Stomach (tissue), 9 donors: ENCODE measurements around the gene SEPTIN12. TPM values are rescaled to one million over a fixed set of nuclear protein-coding genes. Genes with fewer than 3 reads are reported as not detected.

Experiments used
- DNase-seq, 2 donors: peaks; one replicate each; pipeline versions ENCODE4 v3.0.0 to v3.0.0-alpha.2; 2013 to 2019
- H3K27ac ChIP-seq, 5 donors: fragments of 200-600 bp in 4 of 5; sonication (generic) in 4 of 5; one replicate each; pipeline ENCODE4 v1.5.1; 2013 to 2019; ENCODE audit warnings: mild to moderate bottlenecking in 1 of 5, moderate library complexity in 1 of 5
- H3K27me3 ChIP-seq, 3 donors: fragments of 200-600 bp; sonication (generic); one replicate each; pipeline ENCODE4 v1.5.1; 2017 to 2019; ENCODE audit warnings: mixed run types in 1 of 3
- H3K36me3 ChIP-seq, 4 donors: fragments of 200-600 bp; sonication (generic); 1 replicate in 3 of 4; 2 replicates in 1 of 4; pipeline ENCODE4 v1.5.1; 2016 to 2019
- H3K4me1 ChIP-seq, 4 donors: fragments of 200-600 bp; sonication (generic); one replicate each; pipeline ENCODE4 v1.5.1; 2016 to 2019
- H3K4me3 ChIP-seq, 4 donors: fragments of 200-600 bp; sonication (generic) in 3 of 4; one replicate each; pipeline ENCODE4 v1.5.1; 2016 to 2019; ENCODE audit warnings: mild to moderate bottlenecking in 1 of 4
- H3K9me3 ChIP-seq, 4 donors: fragments of 200-600 bp; sonication (generic); one replicate each; pipeline ENCODE4 v1.5.1; 2016 to 2019
- CTCF ChIP-seq, 7 experiments: fragments of 450-650 bp in 4 of 7; fragments of 200-600 bp in 3 of 7; sonication (generic) in 3 of 7; IDR thresholded peaks; one replicate each; pipeline ENCODE4 v1.5.1; 2016 to 2019; ENCODE audit warnings: antibody characterized with exemption in 7 of 7, control low read depth in 2 of 7, mild to moderate bottlenecking in 1 of 7
- EP300 ChIP-seq: sonication (generic); formaldehyde crosslinking; IDR thresholded peaks from one replicate; pipeline ENCODE4 v1.6.1; 2017; ENCODE audit warnings: antibody characterized with exemption
- POLR2A ChIP-seq, 4 donors: fragments of 450-650 bp; IDR thresholded peaks; one replicate each; pipeline ENCODE4 v1.6.1; 2016; ENCODE audit warnings: antibody characterized with exemption in 4 of 4, control low read depth in 2 of 4, mild to moderate bottlenecking in 1 of 4, moderate library complexity in 1 of 4
- POLR2AphosphoS5 ChIP-seq, 3 donors: sonication (generic); formaldehyde crosslinking; IDR thresholded peaks; one replicate each; pipeline ENCODE4 v1.6.1; 2016; ENCODE audit warnings: antibody characterized with exemption in 3 of 3
- WGBS, 5 donors: extraction: QIAGEN DNeasy Blood & Tissue Kit in 3 of 5; methylation state at CpG; one replicate each; pipeline versions ENCODE4 v1.1.5 to v1.1.7; 2013 to 2018; 5-methylcytosine and 5-hydroxymethylcytosine counted together
- intact Hi-C: fragments of 100-400 bp; cut with DNase I; formaldehyde crosslinking; loops from one replicate; pipeline ENCODE4 v1.15.1; 2023; ENCODE audit warnings: low total_unique reads
- polyA plus RNA-seq, 3 donors: library from polyadenylated mRNA; stranded (reverse); fragments of 200-250 nt; gene quantifications; one replicate each; pipeline ENCODE4 v1.2.3, GENCODE V29; 2013
- total RNA-seq, 5 donors: library from RNA; depleted of rRNA; stranded (reverse); fragments of >200 nt; gene quantifications; one replicate each; pipeline versions ENCODE4 v1.1.0 to v1.2.3, GENCODE V29; 2014 to 2016
- donor health status: healthy with polysubstance abuse.
- donor health status: Bipolar disorder and iron deficiency.
- donor health status: healthy.

The SEPTIN12 gene
- total and polyA plus RNA-seq, 8 donors = not detected

DNA sequence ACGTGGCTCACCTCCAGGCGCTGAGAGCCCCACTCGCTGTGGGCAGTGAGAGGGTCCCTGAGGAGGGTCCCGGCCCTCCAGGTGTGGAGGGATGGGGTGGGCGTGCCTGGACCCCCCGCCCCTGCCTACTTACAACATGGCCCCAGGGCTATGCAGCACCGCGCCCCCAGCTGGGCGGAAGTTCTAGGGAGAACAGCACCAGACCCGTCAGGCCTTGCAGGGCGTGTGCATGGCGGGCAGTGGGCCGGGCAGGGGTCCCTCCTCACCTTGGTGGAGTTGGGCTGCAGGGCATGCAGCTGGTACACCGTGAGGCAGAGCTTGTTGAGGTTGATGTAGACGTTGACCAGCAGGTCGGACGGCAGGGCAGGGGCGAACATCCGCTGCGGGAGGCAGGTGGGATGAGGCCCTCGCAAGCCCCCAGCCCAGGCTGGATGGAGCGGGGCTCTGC is 9.7 kb upstream of the SEPTIN12 start:
- 88 to 96% (median 92%) methylated on average over 11 to 22 of the region's 22 CpGs for WGBS, 5 donors
- Histone ChIP-seq H3K36me3 (peaks cover 4 to 38% (median 29%) of the 10 kb centered on the region in 4 donors), H3K9me3 (no peaks in the 10 kb centered on the region), H3K27ac (peak overlapping the region in 1 of 5 donors; percentile 90), H3K4me1 (peaks cover 27 to 40% (median 34%) of the 10 kb centered on the region in 4 donors), H3K27me3 (no peaks in the 10 kb centered on the region), H3K4me3 (no peak overlapping the region)
- no peak for DNase-seq
- TF ChIP-seq EP300 (no peak), POLR2A (IDR thresholded peaks at IDR 0.05) (no peak), POLR2AphosphoS5 (IDR thresholded peaks at IDR 0.05) (no peak), CTCF (IDR thresholded peaks at IDR 0.05) (no peak)
- intact Hi-C loops = no loop called here

DNA sequence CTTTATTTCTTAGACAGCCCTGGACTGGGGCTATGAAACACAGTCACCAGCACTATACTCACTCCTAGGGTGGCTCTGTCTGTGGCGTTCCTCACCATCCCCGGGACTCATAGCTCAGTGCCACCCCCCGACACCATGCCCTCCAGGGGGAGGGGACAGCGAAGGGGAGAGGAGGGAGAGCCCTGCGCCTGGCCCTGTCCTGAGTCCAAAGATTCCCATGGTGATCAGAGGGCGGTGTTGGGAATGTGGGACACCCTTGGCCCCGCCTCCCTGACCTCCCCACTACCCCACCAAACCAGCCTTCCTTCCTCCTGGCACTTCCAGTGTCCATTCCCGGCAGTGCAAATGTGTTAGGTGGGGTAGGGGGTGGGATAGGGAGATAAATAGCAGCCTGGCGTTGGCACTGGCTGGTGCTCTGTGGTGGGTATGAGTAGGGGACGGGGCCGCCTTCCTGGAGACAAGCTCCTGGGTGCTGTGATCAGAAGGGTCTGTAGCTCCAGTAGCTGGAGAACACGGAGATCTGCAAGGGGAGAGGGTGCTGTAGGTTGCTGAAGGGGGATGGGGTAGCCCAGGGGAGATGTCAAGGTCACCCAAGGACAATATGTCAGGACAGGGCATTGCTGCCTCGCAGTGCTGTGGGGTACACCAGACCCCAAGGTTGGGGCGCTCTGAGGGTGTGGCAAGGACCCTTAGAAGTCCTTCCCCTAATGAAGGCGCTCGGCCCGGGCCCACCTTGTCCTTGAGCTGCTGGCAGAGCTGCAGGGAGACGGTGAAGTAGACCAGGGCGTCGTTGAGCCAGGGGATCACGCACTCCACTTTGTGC is 9.0 kb upstream of the SEPTIN12 start:
- H3K27me3 ChIP-seq = no peaks in the 10 kb centered on the region
- DNase-seq = no peak
- peaks cover 4 to 38% (median 29%) of the 10 kb centered on the region in 4 donors for H3K36me3 ChIP-seq
- H3K9me3 ChIP-seq = no peaks in the 10 kb centered on the region
- peak overlapping the region in 1 of 4 donors; percentile 60 for H3K4me3 ChIP-seq
- peaks cover 27 to 40% (median 34%) of the 10 kb centered on the region in 4 donors for H3K4me1 ChIP-seq
- TF ChIP-seq POLR2A (IDR thresholded peaks at IDR 0.05) (no peak), EP300 (no peak), POLR2AphosphoS5 (IDR thresholded peaks at IDR 0.05) (no peak), CTCF (IDR thresholded peaks at IDR 0.05) (peak in 1 of 7 experiments; percentile 2)
- H3K27ac ChIP-seq = peak overlapping the region in 2 of 5 donors; percentile 7 to 90
- WGBS, 5 donors = 75 to 85% (median 76%) methylated on average over 19 to 21 of the region's 21 CpGs
- intact Hi-C loops = no loop called here

DNA sequence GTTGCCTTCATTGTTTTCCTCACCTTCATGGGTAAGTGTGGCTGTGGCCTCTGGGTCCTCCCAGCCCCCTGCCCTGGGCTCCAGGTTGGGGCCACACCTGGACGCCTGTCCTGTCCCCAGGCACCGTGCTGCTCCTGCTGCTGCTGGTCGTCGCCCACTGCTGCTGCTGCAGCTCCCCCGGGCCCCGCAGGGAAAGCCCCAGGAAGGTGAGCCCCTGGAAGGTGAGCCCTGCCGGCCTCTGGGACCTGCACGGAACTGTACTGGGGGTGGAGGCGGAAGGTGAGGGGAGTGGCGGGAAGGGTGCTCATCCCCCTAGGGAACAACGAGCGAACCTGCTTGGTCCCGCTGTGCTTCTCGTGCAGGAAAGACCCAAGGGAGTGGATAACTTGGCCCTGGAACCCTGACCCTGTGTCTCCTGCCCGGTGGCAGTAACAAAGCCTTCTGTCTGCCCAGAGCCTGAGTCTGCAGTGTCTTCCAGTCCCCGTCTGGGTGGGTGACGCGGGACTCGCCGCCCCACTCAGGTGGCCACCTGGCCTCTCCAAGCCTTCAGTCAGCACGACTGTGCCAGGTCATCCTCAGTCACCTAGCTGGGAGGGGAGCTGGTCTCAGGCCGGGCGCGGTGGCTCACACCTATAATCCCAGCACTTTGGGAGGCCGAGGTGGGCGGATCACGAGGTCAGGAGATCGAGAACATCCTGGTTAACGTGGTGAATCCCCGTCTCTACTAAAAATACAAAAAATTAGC is 7.9 kb upstream of the SEPTIN12 start:
- peaks cover 18 to 29% (median 23%) of the 10 kb centered on the region in 4 donors for H3K4me1 ChIP-seq
- WGBS, 5 donors = 45 to 70% (median 65%) methylated on average over 19 to 30 of the region's 30 CpGs
- no peaks in the 10 kb centered on the region for H3K9me3 ChIP-seq
- DNase-seq = no peak
- H3K27ac ChIP-seq = peak overlapping the region; percentile 66 to 90 (median 80)
- no peak for TF ChIP-seq CTCF (IDR thresholded peaks at IDR 0.05)
- TF ChIP-seq POLR2A (IDR thresholded peaks at IDR 0.05) = no peak
- TF ChIP-seq POLR2AphosphoS5 (IDR thresholded peaks at IDR 0.05) = no peak
- TF ChIP-seq EP300 = no peak
- peaks cover 4 to 38% (median 29%) of the 10 kb centered on the region in 4 donors for H3K36me3 ChIP-seq
- intact Hi-C loops = no loop called here
- H3K27me3 ChIP-seq = no peaks in the 10 kb centered on the region
- peak overlapping the region; percentile 37 to 60 (median 42) for H3K4me3 ChIP-seq

DNA sequence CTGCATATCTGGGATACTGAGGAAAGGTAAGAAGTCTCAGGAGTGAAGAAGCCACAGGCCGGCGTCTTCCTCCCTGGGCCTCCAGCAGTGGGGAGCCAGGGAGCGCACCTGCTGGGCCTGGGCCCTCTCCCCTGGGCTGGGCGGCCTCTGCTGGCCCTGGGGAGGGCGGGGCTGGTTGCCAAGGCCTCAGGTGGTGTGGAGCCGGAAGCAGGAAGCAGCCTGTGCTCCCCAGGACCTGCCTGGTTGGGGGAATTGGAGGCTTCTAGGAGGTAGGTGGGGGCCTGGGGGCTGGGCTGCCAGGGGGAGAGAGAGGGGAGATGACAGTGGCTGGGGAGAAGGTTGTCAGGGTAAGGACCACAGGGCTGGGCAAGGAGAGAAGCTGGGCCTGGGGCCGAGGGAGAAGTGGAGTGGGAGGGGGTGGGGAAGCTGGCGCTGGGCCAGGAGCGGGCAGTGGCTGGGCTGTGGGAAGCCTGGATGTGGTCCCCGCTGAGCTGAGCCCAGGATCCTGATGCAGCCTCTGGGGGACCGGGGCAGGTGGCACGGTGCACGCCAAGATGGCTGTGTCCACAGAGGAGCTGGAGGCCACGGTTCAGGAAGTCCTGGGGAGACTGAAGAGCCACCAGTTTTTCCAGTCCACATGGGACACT is 7.2 kb upstream of the SEPTIN12 start, which contains the start of gene SMIM22:
Gene SMIM22 (plus strand): TSS at position 189 of the 647 bp plus-strand sequence. CDS start 366 bp downstream, at position 555.
- WGBS, 5 donors = 27 to 43% (median 32%) methylated on average over 9 to 14 of the region's 14 CpGs
- peak within 1 kb of the TSS; percentile 37 to 60 (median 42) for H3K4me3 ChIP-seq
- peak within 1 kb of the TSS; percentile 66 to 90 (median 80) for H3K27ac ChIP-seq
- H3K9me3 ChIP-seq = no peaks in the 10 kb centered on the region
- H3K36me3 ChIP-seq = peaks cover 4 to 38% (median 28%) of the 10 kb centered on the region in 4 donors
- peak; percentile 84 to 90 for DNase-seq
- no peaks in the 10 kb centered on the region for H3K27me3 ChIP-seq
- intact Hi-C loops = no loop called here
- peak in 2 of 3 donors; percentile 7 to 72 for TF ChIP-seq POLR2AphosphoS5 (IDR thresholded peaks at IDR 0.05)
- no peak for TF ChIP-seq POLR2A (IDR thresholded peaks at IDR 0.05)
- H3K4me1 ChIP-seq = peaks cover 11 to 24% (median 17%) of the 10 kb centered on the region in 4 donors
